Neuronal stem cell (in vitro differentiated cells): Measurements from ENCODE around the gene FMN2.
"Not testable (repeated sequence)": the region's sequence is repeated elsewhere in the genome, so short reads cannot be mapped to it uniquely, and the experiment has no call there.

Experiments
- DNase-seq: peaks from one replicate; pipeline ENCODE4 v3.0.0-alpha.2; 2013; ENCODE audit warnings: low spot score
- H2AFZ ChIP-seq: one replicate; pipeline ENCODE4 v1.6.1; 2013; ENCODE audit warnings: mild to moderate bottlenecking, low read length, inconsistent platforms
- H2AK5ac ChIP-seq: 2 replicates; pipeline ENCODE4 v1.6.1; 2013; ENCODE audit warnings: low read depth, mild to moderate bottlenecking, inconsistent platforms, low read length, moderate library complexity, mixed read lengths
- H2BK120ac ChIP-seq: 2 replicates; pipeline ENCODE4 v1.6.1; 2013; ENCODE audit warnings: low read depth, mild to moderate bottlenecking, inconsistent platforms, low read length, moderate library complexity, mixed read lengths
- H2BK12ac ChIP-seq: one replicate; pipeline ENCODE4 v1.6.1; 2013; ENCODE audit warnings: low read length, inconsistent platforms
- H2BK15ac ChIP-seq: 2 replicates; pipeline ENCODE4 v1.6.1; 2013; ENCODE audit warnings: mild to moderate bottlenecking, low read length, inconsistent platforms, mixed read lengths
- H2BK5ac ChIP-seq: one replicate; pipeline ENCODE4 v1.6.1; 2013; ENCODE audit warnings: inconsistent platforms, mild to moderate bottlenecking, low read length, moderate library complexity
- H3K14ac ChIP-seq: one replicate; pipeline ENCODE4 v1.6.1; 2013; ENCODE audit warnings: low read length, inconsistent platforms
- H3K18ac ChIP-seq: 2 replicates; pipeline ENCODE4 v1.6.1; 2013; ENCODE audit warnings: low read length, inconsistent platforms
- H3K23ac ChIP-seq: 2 replicates; pipeline ENCODE4 v1.6.1; 2013; ENCODE audit warnings: low read depth, mild to moderate bottlenecking, mixed read lengths, low read length, inconsistent platforms; ENCODE audit not compliant: poor library complexity
- H3K27ac ChIP-seq: replicated peaks from 3 replicates; pipeline ENCODE4 v1.5.1; 2013; ENCODE audit warnings: low read length, inconsistent platforms
- H3K27me3 ChIP-seq, 3 experiments: 2 replicates each; pipeline ENCODE4 v1.6.1; 2013; ENCODE audit warnings: low read length in 3 of 3, mild to moderate bottlenecking in 2 of 3, inconsistent platforms in 1 of 3, low read depth in 1 of 3, mixed read lengths in 1 of 3, moderate library complexity in 1 of 3; ENCODE audit not compliant: control insufficient read depth in 3 of 3, insufficient read depth in 3 of 3
- H3K36me3 ChIP-seq, 2 donors: replicated peaks in 1 of 2; 2 replicates each; pipeline ENCODE4 v1.6.1; 2013; ENCODE audit warnings: low read length in 2 of 2; ENCODE audit not compliant: control insufficient read depth in 2 of 2, insufficient read depth in 2 of 2
- H3K4ac ChIP-seq: 2 replicates; pipeline ENCODE4 v1.6.1; 2013; ENCODE audit warnings: inconsistent platforms, mild to moderate bottlenecking, low read length, moderate library complexity
- H3K4me1 ChIP-seq, 2 donors: 1 replicate in 1 of 2; 2 replicates in 1 of 2; pipeline ENCODE4 v1.6.1; 2013; ENCODE audit warnings: low read length in 2 of 2, low read depth in 1 of 2; ENCODE audit not compliant: control insufficient read depth in 2 of 2, insufficient read depth in 1 of 2
- H3K4me2 ChIP-seq: one replicate; pipeline ENCODE4 v1.6.1; 2013; ENCODE audit warnings: mild to moderate bottlenecking, low read length, inconsistent platforms; ENCODE audit not compliant: insufficient read depth, poor library complexity, severe bottlenecking
- H3K4me3 ChIP-seq, 2 donors: 2 replicates each; pipeline ENCODE4 v1.5.1; 2013; ENCODE audit warnings: low read length in 2 of 2, mild to moderate bottlenecking in 2 of 2, inconsistent platforms in 1 of 2, moderate library complexity in 1 of 2
- H3K79me1 ChIP-seq: one replicate; pipeline ENCODE4 v1.6.1; 2013; ENCODE audit warnings: low read depth, mild to moderate bottlenecking, inconsistent platforms, low read length, moderate library complexity
- H3K9ac ChIP-seq: one replicate; pipeline ENCODE4 v1.6.1; 2013; ENCODE audit warnings: mild to moderate bottlenecking, low read depth, low read length, inconsistent platforms; ENCODE audit not compliant: poor library complexity
- H3K9me3 ChIP-seq, 2 donors: replicated peaks in 1 of 2; 2 replicates each; pipeline versions ENCODE3 to v1.6.1; 2013; ENCODE audit warnings: low read length in 2 of 2, mild to moderate bottlenecking in 2 of 2, inconsistent platforms in 1 of 2, low read depth in 1 of 2, mixed read lengths in 1 of 2, moderate library complexity in 1 of 2; ENCODE audit not compliant: control insufficient read depth in 2 of 2, insufficient read depth in 1 of 2
- H4K8ac ChIP-seq: one replicate; pipeline ENCODE4 v1.6.1; 2013; ENCODE audit warnings: low read depth, mild to moderate bottlenecking, inconsistent platforms, low read length, moderate library complexity
- H4K91ac ChIP-seq: one replicate; pipeline ENCODE4 v1.6.1; 2013; ENCODE audit warnings: low read length, low read depth, mild to moderate bottlenecking, inconsistent platforms; ENCODE audit not compliant: poor library complexity
- WGBS, 2 donors: extraction: QIAGEN DNeasy Blood & Tissue Kit; methylation state at CpG; one replicate each; pipeline ENCODE4 v1.1.7; 2013; ENCODE audit warnings: missing lambda C conversion rate in 2 of 2, mixed read lengths in 1 of 2; ENCODE audit not compliant: insufficient read length in 2 of 2, insufficient replicate concordance in 1 of 2; ENCODE audit errors: extremely low coverage in 2 of 2; 5-methylcytosine and 5-hydroxymethylcytosine counted together

FMN2 gene

GRCh38 chr1:240320659-240321058, 229.0 kb downstream of the FMN2 start:
- H2BK120ac ChIP-seq, result no peak overlapping the region
- WGBS, 2 donors, result no CpG with 5 or more reads among the region's 5 CpGs
- H3K4me2 ChIP-seq, result no peak overlapping the region
- no peaks in the 10 kb centered on the region for H3K9me3 ChIP-seq
- no peak overlapping the region for H3K9ac ChIP-seq
- no peaks in the 10 kb centered on the region for H3K36me3 ChIP-seq
- H3K27me3 ChIP-seq, result no peaks in the 10 kb centered on the region
- no peak for DNase-seq
- no peak overlapping the region for H3K14ac ChIP-seq
- no peak overlapping the region for H3K27ac ChIP-seq
- H2AFZ ChIP-seq, result no peak overlapping the region
- no peak overlapping the region for H3K4ac ChIP-seq
- H3K23ac ChIP-seq, result no peak overlapping the region
- no peak overlapping the region for H3K18ac ChIP-seq
- no peak overlapping the region for H4K8ac ChIP-seq
- H3K4me1 ChIP-seq, result no peaks in the 10 kb centered on the region
- no peaks in the 10 kb centered on the region for H3K79me1 ChIP-seq
- H2BK12ac ChIP-seq, result no peak overlapping the region
- H3K4me3 ChIP-seq, result no peak overlapping the region
- H2BK15ac ChIP-seq, result no peak overlapping the region
- H2BK5ac ChIP-seq, result no peak overlapping the region
- H4K91ac ChIP-seq, result no peak overlapping the region
- H2AK5ac ChIP-seq, result no peak overlapping the region

- H2BK120ac ChIP-seq, result no peak overlapping the region
- H2BK12ac ChIP-seq, result no peak overlapping the region
- no peak overlapping the region for H3K18ac ChIP-seq
- no peak overlapping the region for H2AFZ ChIP-seq
- H3K4me2 ChIP-seq, result no peak overlapping the region
- no peaks in the 10 kb centered on the region for H3K4me1 ChIP-seq
- no peak overlapping the region for H4K8ac ChIP-seq
- H3K23ac ChIP-seq, result no peak overlapping the region
- H3K9me3 ChIP-seq, result no peaks in the 10 kb centered on the region
- DNase-seq, result no peak
- no peak overlapping the region for H4K91ac ChIP-seq
- H3K4ac ChIP-seq, result no peak overlapping the region
- H3K27me3 ChIP-seq, result no peaks in the 10 kb centered on the region
- no peaks in the 10 kb centered on the region for H3K36me3 ChIP-seq
- H2BK15ac ChIP-seq, result no peak overlapping the region
- no peaks in the 10 kb centered on the region for H3K79me1 ChIP-seq
- H3K4me3 ChIP-seq, result no peak overlapping the region
- no peak overlapping the region for H2BK5ac ChIP-seq
- H3K27ac ChIP-seq, result no peak overlapping the region
- no peak overlapping the region for H3K14ac ChIP-seq
- WGBS, 2 donors, result no CpG with 5 or more reads among the region's 4 CpGs
- H2AK5ac ChIP-seq, result no peak overlapping the region
- H3K9ac ChIP-seq, result no peak overlapping the region
Observed at GRCh38 chr1:240322943-240323342, 231.3 kb downstream of the FMN2 start.

DNA sequence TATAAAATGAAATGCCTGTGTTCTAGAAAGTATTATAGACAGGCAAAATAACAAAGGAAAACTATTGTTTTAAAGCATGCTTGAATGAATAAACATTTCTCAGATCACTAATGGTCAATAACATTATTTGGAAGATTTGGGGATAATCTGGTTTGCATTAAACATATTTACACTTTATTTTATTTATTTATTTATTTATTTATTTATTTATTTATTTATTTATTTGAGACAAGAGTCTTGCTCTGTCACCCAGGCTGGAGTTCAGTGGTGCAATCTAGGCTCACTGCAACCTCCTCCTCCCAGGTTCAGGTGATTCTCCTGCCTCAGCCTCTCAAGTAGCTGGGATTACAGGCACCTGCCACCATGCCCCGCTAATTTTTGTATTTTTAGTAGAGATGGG, 236.7 kb downstream of the FMN2 start:
- not testable (repeated sequence) for H3K4me1 ChIP-seq, H3K9ac ChIP-seq, H3K4ac ChIP-seq, H3K14ac ChIP-seq, H3K23ac ChIP-seq, H3K4me2 ChIP-seq, H4K8ac ChIP-seq, H2AK5ac ChIP-seq, H3K9me3 ChIP-seq, H3K79me1 ChIP-seq, H2BK5ac ChIP-seq, H3K27ac ChIP-seq, DNase-seq, H2BK15ac ChIP-seq, H3K18ac ChIP-seq, H2AFZ ChIP-seq, H3K4me3 ChIP-seq, H2BK120ac ChIP-seq, H2BK12ac ChIP-seq, H3K27me3 ChIP-seq, H3K36me3 ChIP-seq, H4K91ac ChIP-seq
- WGBS, 2 donors, result no CpG with 5 or more reads among the region's 1 CpG

GRCh38 chr1:240329443-240329842, 237.8 kb downstream of the FMN2 start:
- Histone ChIP-seq H2AFZ (no peak overlapping the region), H2BK120ac (no peak overlapping the region), H3K36me3 (peaks cover 0 to 9% of the 10 kb centered on the region in 2 donors), H3K4me1 (no peaks in the 10 kb centered on the region), H2BK15ac (no peak overlapping the region), H4K8ac (no peak overlapping the region), H3K4me3 (no peak overlapping the region), H3K27ac (no peak overlapping the region), H3K27me3 (no peaks in the 10 kb centered on the region), H4K91ac (no peak overlapping the region), H3K4me2 (no peak overlapping the region), H3K79me1 (no peaks in the 10 kb centered on the region), H3K14ac (no peak overlapping the region), H3K4ac (no peak overlapping the region), H2AK5ac (no peak overlapping the region), H3K9me3 (no peaks in the 10 kb centered on the region), H2BK12ac (no peak overlapping the region), H3K18ac (no peak overlapping the region), H3K9ac (no peak overlapping the region), H2BK5ac (no peak overlapping the region), H3K23ac (no peak overlapping the region)
- WGBS, 2 donors, result no CpG with 5 or more reads among the region's 6 CpGs
- no peak for DNase-seq
